Astrocyte of the spinal cord (primary cell): ENCODE results near the gene FBXL15.

Experiments
- DNase-seq: peaks from one replicate; pipeline ENCODE4 v3.0.0; 2011; ENCODE audit warnings: low read depth, low spot score
- H3K4me3 ChIP-seq: 2 replicates; pipeline ENCODE4 v1.5.1; 2011; ENCODE audit warnings: low read depth, mild to moderate bottlenecking, low read length, moderate library complexity
- in situ Hi-C: cut with HindIII; loops from 2 replicates; pipeline ENCODE4 v1.10.0; 2017; ENCODE audit warnings: low sequenced_read_pairs
- TF ChIP-seq, protein P1 (sequence below): IDR thresholded peaks from 2 replicates; pipeline ENCODE4 v1.5.1; 2012; ENCODE audit warnings: low read depth, mild to moderate bottlenecking, low read length, inconsistent platforms

The FBXL15 gene

GRCh38 chr10:102434394-102435132 is 13.9 kb downstream of the FBXL15 start:
- no peak overlapping the region for H3K4me3 ChIP-seq
- in situ Hi-C loops: no loop called here
- DNase-seq: no peak
- TF ChIP-seq, protein P1, sequence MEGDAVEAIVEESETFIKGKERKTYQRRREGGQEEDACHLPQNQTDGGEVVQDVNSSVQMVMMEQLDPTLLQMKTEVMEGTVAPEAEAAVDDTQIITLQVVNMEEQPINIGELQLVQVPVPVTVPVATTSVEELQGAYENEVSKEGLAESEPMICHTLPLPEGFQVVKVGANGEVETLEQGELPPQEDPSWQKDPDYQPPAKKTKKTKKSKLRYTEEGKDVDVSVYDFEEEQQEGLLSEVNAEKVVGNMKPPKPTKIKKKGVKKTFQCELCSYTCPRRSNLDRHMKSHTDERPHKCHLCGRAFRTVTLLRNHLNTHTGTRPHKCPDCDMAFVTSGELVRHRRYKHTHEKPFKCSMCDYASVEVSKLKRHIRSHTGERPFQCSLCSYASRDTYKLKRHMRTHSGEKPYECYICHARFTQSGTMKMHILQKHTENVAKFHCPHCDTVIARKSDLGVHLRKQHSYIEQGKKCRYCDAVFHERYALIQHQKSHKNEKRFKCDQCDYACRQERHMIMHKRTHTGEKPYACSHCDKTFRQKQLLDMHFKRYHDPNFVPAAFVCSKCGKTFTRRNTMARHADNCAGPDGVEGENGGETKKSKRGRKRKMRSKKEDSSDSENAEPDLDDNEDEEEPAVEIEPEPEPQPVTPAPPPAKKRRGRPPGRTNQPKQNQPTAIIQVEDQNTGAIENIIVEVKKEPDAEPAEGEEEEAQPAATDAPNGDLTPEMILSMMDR: no peak

- TF ChIP-seq, protein P1: no peak
- in situ Hi-C loops: no loop called here
- no peak overlapping the region for H3K4me3 ChIP-seq
- no peak for DNase-seq
Observed at GRCh38 chr10:102435133-102435497, 14.5 kb downstream of the FBXL15 start.

DNA sequence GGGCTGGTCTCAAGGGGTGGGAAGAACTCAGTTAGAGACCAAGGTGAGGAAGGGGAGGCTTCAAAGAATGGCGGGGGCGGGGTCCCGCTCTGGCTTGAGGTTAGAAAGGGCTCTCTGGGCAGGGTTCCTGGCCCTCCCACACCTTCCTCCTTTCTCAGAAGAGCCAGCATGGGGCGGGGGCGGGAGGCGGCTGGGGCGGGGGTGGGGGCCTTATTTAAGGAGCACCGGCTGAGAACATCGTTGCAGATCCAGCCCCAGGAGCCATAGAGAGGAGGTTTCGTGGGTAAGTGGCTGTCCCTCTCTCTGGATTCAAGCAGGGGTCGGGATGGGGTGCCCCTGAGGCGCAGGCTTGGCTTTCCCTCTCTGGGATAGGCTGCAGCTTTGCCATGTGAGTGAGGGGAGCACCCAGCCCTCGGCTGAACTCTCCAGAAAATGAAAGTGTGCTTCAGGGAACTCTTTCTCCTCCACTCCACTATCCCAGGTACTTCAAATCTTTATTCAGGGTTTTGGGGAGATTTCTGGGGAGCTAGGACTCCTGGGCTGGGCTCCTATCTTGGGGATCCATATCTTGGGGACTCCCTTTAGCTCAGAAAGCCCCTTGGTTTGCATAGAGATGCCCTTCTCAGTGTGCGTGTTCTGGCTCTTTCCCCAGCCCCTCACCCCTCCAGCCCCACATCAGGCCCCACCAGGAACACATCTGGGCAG is 15.0 kb downstream of the FBXL15 start:
- H3K4me3 ChIP-seq: peak overlapping the region; percentile 16
- TF ChIP-seq, protein P1: no peak
- in situ Hi-C loops: no loop called here
- no peak for DNase-seq

GRCh38 chr10:102436312-102436711 is 15.7 kb downstream of the FBXL15 start:
- in situ Hi-C loops: no loop called here
- no peak for DNase-seq
- TF ChIP-seq, protein P1: no peak
- no peak overlapping the region for H3K4me3 ChIP-seq

DNA sequence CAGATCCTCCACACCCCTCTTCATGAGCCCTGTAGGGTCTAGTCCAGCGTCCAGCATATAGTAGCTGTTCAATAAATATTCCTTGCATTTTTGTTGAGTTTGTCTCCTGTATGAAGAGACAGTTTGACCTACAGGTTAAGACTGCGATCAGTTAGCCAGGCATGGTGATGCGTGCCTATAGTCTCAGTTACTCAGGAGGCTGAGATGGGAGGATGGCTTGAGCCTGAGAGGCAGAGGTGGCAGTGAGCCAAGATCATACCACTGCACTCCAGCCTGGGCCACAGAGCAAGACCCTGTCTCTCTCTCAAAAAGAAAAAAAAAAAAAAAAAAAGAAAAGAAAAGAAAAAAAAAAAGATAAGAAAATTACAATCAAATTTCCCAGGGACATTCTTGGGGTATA is 16.9 kb downstream of the FBXL15 start:
- DNase-seq: no peak
- TF ChIP-seq, protein P1: no peak
- in situ Hi-C loops: no loop called here
- no peak overlapping the region for H3K4me3 ChIP-seq

DNA sequence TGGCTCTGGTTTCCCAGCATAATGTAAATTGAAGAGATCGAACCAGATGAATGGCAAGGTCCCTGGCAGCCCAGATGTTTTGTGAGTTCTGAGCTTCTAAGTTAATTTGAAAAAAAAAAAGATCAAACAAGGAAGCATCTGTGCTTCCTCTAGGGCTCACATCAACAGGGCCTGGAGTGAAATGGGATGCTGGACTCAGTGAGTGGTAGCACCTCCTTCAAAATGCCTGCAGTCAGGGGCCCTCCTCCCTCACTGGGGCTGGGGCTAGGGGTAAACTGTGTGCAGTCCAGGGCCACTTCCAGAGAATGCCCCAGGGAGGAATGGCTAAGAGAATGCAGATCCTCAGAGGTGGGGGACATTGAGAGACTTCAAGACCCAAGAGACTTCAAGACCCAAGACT is 17.7 kb downstream of the FBXL15 start:
- H3K4me3 ChIP-seq: no peak overlapping the region
- TF ChIP-seq, protein P1: no peak
- in situ Hi-C loops: no loop called here
- no peak for DNase-seq
